H9 (cell line): ENCODE results near the gene TSPAN17. TPM values are rescaled to one million over a fixed set of nuclear protein-coding genes. Genes with fewer than 3 reads are reported as not detected.

ENCODE experiments used
- DNase-seq: peaks from one replicate; pipeline ENCODE4 v3.0.0-alpha.2; 2017
- H2AFZ ChIP-seq: one replicate; pipeline ENCODE4 v1.6.1; 2013; ENCODE audit warnings: mild to moderate bottlenecking, low read length, control low read depth, moderate library complexity
- H2AK5ac ChIP-seq: 2 replicates; pipeline ENCODE4 v1.6.1; 2013; ENCODE audit warnings: low read length, control low read depth, mixed read lengths; ENCODE audit not compliant: insufficient read length
- H2BK120ac ChIP-seq: one replicate; pipeline ENCODE4 v1.6.1; 2013; ENCODE audit warnings: low read depth, mild to moderate bottlenecking, low read length, control low read depth, inconsistent platforms; ENCODE audit not compliant: poor library complexity, severe bottlenecking
- H2BK12ac ChIP-seq: 2 replicates; pipeline ENCODE4 v1.6.1; 2013; ENCODE audit warnings: low read length, control low read depth, mixed read lengths, low read depth; ENCODE audit not compliant: insufficient read length
- H2BK15ac ChIP-seq: 2 replicates; pipeline ENCODE4 v1.6.1; 2013; ENCODE audit warnings: low read depth, low read length, control low read depth
- H2BK20ac ChIP-seq: one replicate; pipeline ENCODE4 v1.6.1; 2013; ENCODE audit warnings: low read depth, mild to moderate bottlenecking, low read length, control low read depth, inconsistent platforms; ENCODE audit not compliant: poor library complexity, severe bottlenecking
- H2BK5ac ChIP-seq: 2 replicates; pipeline ENCODE4 v1.6.1; 2013; ENCODE audit warnings: low read length, control low read depth, mixed read lengths; ENCODE audit not compliant: insufficient read length
- H3K14ac ChIP-seq: 2 replicates; pipeline ENCODE4 v1.6.1; 2013; ENCODE audit warnings: low read length, control low read depth; ENCODE audit not compliant: insufficient read depth
- H3K18ac ChIP-seq: 2 replicates; pipeline ENCODE4 v1.6.1; 2013; ENCODE audit warnings: low read depth, mild to moderate bottlenecking, mixed read lengths, low read length, control low read depth; ENCODE audit not compliant: insufficient read length
- H3K23ac ChIP-seq: 2 replicates; pipeline ENCODE4 v1.6.1; 2013; ENCODE audit warnings: low read length, control low read depth, mixed read lengths, low read depth; ENCODE audit not compliant: insufficient read length
- H3K23me2 ChIP-seq: 2 replicates; pipeline ENCODE4 v1.6.1; 2013; ENCODE audit warnings: low read depth, mild to moderate bottlenecking, mixed read lengths, low read length, control low read depth; ENCODE audit not compliant: insufficient read length, poor library complexity, severe bottlenecking
- H3K27ac ChIP-seq: 2 replicates; pipeline ENCODE4 v1.5.1; 2013; ENCODE audit warnings: low read length, control low read depth, mixed read lengths, low read depth; ENCODE audit not compliant: insufficient read length
- H3K27me3 ChIP-seq: 2 replicates; pipeline ENCODE4 v1.6.1; 2013; ENCODE audit warnings: low read length, control low read depth, inconsistent platforms; ENCODE audit not compliant: insufficient read depth
- H3K4ac ChIP-seq: 2 replicates; pipeline ENCODE4 v1.6.1; 2013; ENCODE audit warnings: low read depth, mild to moderate bottlenecking, control low read depth, inconsistent platforms, low read length, moderate library complexity
- H3K4me1 ChIP-seq: 2 replicates; pipeline ENCODE4 v1.6.1; 2013; ENCODE audit warnings: low read length, control low read depth, inconsistent platforms; ENCODE audit not compliant: insufficient read depth
- H3K4me2 ChIP-seq: 2 replicates; pipeline ENCODE4 v1.6.1; 2013; ENCODE audit warnings: low read length, control low read depth, mixed read lengths; ENCODE audit not compliant: insufficient read length, insufficient read depth
- H3K56ac ChIP-seq: 2 replicates; pipeline ENCODE4 v1.6.1; 2013; ENCODE audit warnings: low read depth, mild to moderate bottlenecking, mixed read lengths, low read length, control low read depth; ENCODE audit not compliant: insufficient read length
- H3K79me1 ChIP-seq: 2 replicates; pipeline ENCODE4 v1.6.1; 2013; ENCODE audit warnings: low read depth, mild to moderate bottlenecking, moderate library complexity, low read length, control low read depth, inconsistent platforms; ENCODE audit not compliant: insufficient read depth, poor library complexity, severe bottlenecking
- H3K79me2 ChIP-seq: 2 replicates; pipeline ENCODE4 v1.6.1; 2013; ENCODE audit warnings: low read length, control low read depth, inconsistent platforms; ENCODE audit not compliant: insufficient read depth
- H3K9ac ChIP-seq: 2 replicates; pipeline ENCODE4 v1.6.1; 2013; ENCODE audit warnings: low read length, control low read depth, mixed read lengths; ENCODE audit not compliant: insufficient read length; ENCODE audit errors: extremely low read depth
- H3K9me3 ChIP-seq: one replicate; pipeline ENCODE4 v1.6.1; 2013; ENCODE audit warnings: low read depth, low read length, inconsistent platforms; ENCODE audit not compliant: control insufficient read depth
- H3T11ph ChIP-seq: one replicate; pipeline ENCODE4 v1.6.1; 2013; ENCODE audit warnings: mild to moderate bottlenecking, low read length, control low read depth, inconsistent platforms
- H4K20me1 ChIP-seq: one replicate; pipeline ENCODE4 v1.6.1; 2013; ENCODE audit not compliant: control insufficient read depth, insufficient read length, insufficient read depth
- H4K5ac ChIP-seq: 2 replicates; pipeline ENCODE4 v1.6.1; 2013; ENCODE audit warnings: low read depth, mild to moderate bottlenecking, mixed read lengths, low read length, control low read depth; ENCODE audit not compliant: insufficient read length
- H4K8ac ChIP-seq: replicated peaks from 2 replicates; pipeline ENCODE4 v1.6.1; 2013; ENCODE audit warnings: low read length, control low read depth, mixed read lengths, low read depth; ENCODE audit not compliant: insufficient read length
- H4K91ac ChIP-seq: 2 replicates; pipeline ENCODE4 v1.6.1; 2013; ENCODE audit warnings: low read depth, mild to moderate bottlenecking, moderate library complexity, mixed read lengths, low read length, control low read depth; ENCODE audit not compliant: insufficient read length
- H3K27ac Mint-ChIP-seq, 3 experiments: 2 replicates in 2 of 3; 3 replicates in 1 of 3; pipeline ENCODE4 v1.8.0; 2020 to 2021; ENCODE audit warnings: mixed read lengths in 3 of 3, mild to moderate bottlenecking in 1 of 3, moderate library complexity in 1 of 3
- H3K27me3 Mint-ChIP-seq: 2 replicates; pipeline ENCODE4 v1.8.0; 2021; ENCODE audit warnings: low read depth, mild to moderate bottlenecking, moderate library complexity, mixed read lengths
- H3K36me3 Mint-ChIP-seq, 3 experiments: 2 replicates in 2 of 3; 3 replicates in 1 of 3; pipeline ENCODE4 v1.8.0; 2020 to 2021; ENCODE audit warnings: low read depth in 3 of 3, mixed read lengths in 3 of 3; ENCODE audit not compliant: insufficient read depth in 1 of 3
- H3K4me1 Mint-ChIP-seq, 2 experiments: 2 replicates each; pipeline ENCODE4 v1.8.0; 2020; ENCODE audit warnings: mixed read lengths in 2 of 2
- H3K4me3 Mint-ChIP-seq, 2 experiments: 2 replicates in 1 of 2; 3 replicates in 1 of 2; pipeline ENCODE4 v1.8.0; 2020 to 2021; ENCODE audit warnings: mild to moderate bottlenecking in 2 of 2, mixed read lengths in 2 of 2, moderate library complexity in 1 of 2
- H3K9me3 Mint-ChIP-seq, 2 experiments: 2 replicates in 1 of 2; 3 replicates in 1 of 2; pipeline ENCODE4 v1.8.0; 2020; ENCODE audit warnings: mild to moderate bottlenecking in 2 of 2, mixed read lengths in 2 of 2, moderate library complexity in 1 of 2
- CTCF ChIP-seq: fragments of 200-600 bp; sonication (generic); conservative IDR thresholded peaks from 3 replicates; pipeline ENCODE4 v1.8.0; 2021; ENCODE audit warnings: antibody characterized with exemption, mild to moderate bottlenecking
- WGBS: extraction: QIAGEN DNeasy Blood & Tissue Kit; methylation state at CpG from one replicate; pipeline ENCODE4 v1.1.7; 2013; ENCODE audit warnings: missing lambda C conversion rate, low lambda C conversion rate, mixed read lengths; ENCODE audit not compliant: insufficient read length; ENCODE audit errors: extremely low coverage; 5-methylcytosine and 5-hydroxymethylcytosine counted together
- total RNA-seq: library from RNA; stranded (reverse); gene quantifications from 2 replicates; pipeline ENCODE4 v1.2.1, GENCODE V29; 2021

Gene TSPAN17
- total RNA-seq, 1 experiment from 2014 or later: 46.8 TPM

- Histone ChIP-seq H3K79me2 (no peaks in the 10 kb centered on the region), H2BK5ac (no peak overlapping the region), H3K18ac (no peak overlapping the region), H3K27me3 (no peaks in the 10 kb centered on the region), H3K56ac (no peak overlapping the region), H4K8ac (no peak overlapping the region), H3K9ac (no peak overlapping the region), H3K4me2 (no peak overlapping the region), H4K91ac (no peak overlapping the region), H3K23ac (no peak overlapping the region), H2AFZ (no peak overlapping the region), H3K4ac (no peak overlapping the region), H2BK120ac (no peak overlapping the region), H3K9me3 (no peaks in the 10 kb centered on the region), H3K23me2 (no peaks in the 10 kb centered on the region), H4K20me1 (no peaks in the 10 kb centered on the region), H2BK20ac (no peak overlapping the region), H3K79me1 (no peaks in the 10 kb centered on the region), H2BK15ac (no peak overlapping the region), H3K4me1 (no peaks in the 10 kb centered on the region), H4K5ac (no peak overlapping the region), H3T11ph (no peak overlapping the region), H3K27ac (no peak overlapping the region), H2AK5ac (no peak overlapping the region), H3K14ac (no peak overlapping the region), H2BK12ac (no peak overlapping the region)
- H3K4me1 Mint-ChIP-seq: peaks cover 20 to 27% of the 10 kb centered on the region in 2 experiments
- no peaks in the 10 kb centered on the region for H3K9me3 Mint-ChIP-seq
- no peak for DNase-seq
- H3K4me3 Mint-ChIP-seq: no peak overlapping the region
- peaks cover 6% of the 10 kb centered on the region for H3K27me3 Mint-ChIP-seq
- WGBS: no CpG with 5 or more reads among the region's 3 CpGs
- no peak for TF ChIP-seq CTCF
- no peak overlapping the region for H3K27ac Mint-ChIP-seq
- H3K36me3 Mint-ChIP-seq: no peaks in the 10 kb centered on the region
Measured at GRCh38 chr5:176704355-176704754, 57.1 kb downstream of the TSPAN17 start.
